GM18909 (cell line): ENCODE data around the gene HINT2.

Source experiments
- ATAC-seq: cut with Tn5 transposase; IDR thresholded peaks from one replicate; pipeline ENCODE4 v1.9.1; 2021; ENCODE audit warnings: mild to moderate bottlenecking; ENCODE audit not compliant: unreplicated experiment, poor library complexity

Gene HINT2

DNA sequence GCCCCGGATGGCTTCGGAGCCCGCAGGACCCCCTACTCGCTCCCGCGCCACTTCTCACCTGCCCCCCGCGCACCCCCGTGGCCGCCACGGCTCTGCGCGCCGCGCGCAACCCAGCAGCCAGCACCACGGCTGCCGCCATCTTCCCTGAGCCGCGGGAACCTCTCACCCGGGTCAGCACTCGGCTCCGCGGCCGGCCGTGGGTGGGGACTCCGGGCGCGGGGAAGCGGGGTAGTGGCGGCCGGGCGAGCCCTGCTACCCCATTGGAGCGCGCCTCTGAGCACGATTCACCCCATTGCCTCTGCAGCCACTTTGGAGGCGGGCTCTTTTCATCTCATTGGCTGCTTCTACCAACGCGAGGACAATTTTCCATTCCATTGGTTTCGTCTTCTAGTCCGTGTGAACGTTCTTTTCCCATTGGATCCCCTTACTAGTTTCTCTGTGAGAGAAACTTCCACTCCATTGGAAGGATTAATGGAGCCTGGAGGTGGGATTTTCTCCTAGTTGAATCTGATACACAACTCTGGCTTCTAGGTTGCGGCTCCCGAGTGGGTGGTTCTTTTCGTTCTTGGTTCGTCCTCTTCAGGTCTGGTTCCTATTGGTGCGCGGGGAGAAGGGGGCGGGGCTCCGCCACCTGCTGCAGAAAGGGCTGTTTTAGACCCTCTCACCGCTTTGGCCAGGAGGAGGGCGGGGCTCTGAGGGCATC lies at the start of gene HINT2:
TSS of gene HINT2 (minus strand) at position 202 of the 703 bp plus-strand sequence. CDS start at position 139, 63 bp downstream.
- peak; percentile 78 for ATAC-seq

DNA sequence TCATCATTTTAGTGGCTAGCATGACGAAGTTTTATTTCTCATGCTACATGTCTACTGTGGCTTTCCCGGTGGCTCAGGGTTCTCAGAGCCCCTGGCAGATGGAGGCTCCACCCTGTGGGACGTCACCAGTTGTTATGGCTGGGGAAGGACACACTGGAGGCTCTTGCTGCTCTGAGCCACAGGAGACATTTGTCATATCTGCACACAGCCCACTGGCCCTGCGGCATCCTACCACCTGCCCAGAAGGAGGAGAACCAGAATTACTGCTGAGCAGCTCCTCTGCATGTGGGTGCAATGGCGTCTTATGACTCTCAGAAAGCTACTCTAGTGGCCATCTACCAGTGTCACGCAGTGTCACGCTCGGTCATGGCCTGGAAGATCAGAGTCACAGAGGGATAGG lies 48.7 kb upstream of the HINT2 start:
- ATAC-seq = no peak

DNA sequence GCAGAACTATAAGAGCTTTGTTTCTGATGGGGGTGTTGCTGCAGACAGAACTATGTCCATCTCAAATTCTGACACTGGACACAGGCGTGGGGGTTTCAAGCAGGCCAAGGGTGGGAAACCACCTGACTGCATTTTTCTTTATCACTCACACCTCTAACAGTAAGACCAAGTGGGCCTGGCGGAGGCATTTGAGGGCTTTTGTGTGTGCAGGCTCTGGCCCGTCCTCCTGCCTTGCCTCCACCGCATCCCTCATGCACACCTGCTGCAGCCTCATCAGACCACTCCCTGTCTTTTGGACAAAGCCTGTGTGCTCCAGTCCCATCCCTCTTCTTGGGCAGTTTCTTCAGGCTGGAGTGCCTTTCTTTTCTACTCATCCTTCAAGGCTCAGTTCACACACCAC lies 47.5 kb upstream of the HINT2 start:
- ATAC-seq = no peak

DNA sequence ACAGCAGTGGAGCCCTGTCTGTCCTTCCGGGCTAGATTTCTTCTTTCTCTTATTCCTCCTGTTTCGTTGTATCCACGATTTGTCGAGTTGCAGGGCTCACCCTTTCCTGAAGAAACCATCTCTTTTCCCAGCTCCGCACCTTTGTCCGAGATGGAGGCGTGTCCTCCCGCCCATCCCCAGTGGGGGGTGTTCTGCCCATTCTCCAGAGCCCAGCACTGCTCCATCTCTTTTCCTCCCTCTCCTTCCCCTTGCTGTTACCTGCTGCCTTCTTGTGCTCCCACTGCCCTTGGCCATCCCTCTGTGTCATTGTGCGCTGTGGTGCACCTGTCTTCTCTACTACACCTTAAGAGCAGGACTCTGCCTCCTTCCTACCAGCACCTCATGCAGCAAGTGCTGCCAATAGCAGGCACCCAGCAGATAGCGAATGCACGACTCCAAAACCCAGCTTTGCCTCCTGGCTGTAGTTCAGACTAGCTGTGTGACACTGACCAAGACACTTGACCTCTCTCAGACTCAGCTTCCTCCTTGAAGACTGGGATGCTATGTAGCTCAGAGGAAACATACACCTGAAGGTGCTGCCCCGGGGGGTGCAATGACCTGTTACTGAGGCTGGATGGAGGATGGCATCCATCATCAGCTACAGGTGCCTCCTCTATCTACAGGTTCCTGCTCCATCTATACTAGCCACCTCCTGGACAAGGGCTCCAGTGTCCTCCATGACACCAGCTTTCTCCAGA lies 46.5 kb upstream of the HINT2 start:
- ATAC-seq = no peak

DNA sequence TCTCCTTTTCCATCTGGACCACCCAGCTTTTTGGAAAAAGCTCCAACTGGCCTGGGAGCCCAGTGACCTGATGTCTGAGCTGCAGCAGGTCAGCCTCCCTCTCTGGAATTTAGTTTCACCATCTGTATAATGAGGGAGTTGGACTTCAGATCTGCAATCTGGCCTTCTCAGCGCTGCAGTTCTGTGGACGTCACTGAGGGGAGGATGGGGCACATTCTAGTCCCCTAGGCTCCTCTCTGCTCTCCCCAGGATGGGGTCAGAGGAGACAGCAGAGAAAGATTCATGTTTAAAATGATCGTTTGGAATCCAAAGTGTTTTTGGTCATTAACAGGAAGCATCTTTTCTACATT lies 45.1 kb upstream of the HINT2 start:
- no peak for ATAC-seq

DNA sequence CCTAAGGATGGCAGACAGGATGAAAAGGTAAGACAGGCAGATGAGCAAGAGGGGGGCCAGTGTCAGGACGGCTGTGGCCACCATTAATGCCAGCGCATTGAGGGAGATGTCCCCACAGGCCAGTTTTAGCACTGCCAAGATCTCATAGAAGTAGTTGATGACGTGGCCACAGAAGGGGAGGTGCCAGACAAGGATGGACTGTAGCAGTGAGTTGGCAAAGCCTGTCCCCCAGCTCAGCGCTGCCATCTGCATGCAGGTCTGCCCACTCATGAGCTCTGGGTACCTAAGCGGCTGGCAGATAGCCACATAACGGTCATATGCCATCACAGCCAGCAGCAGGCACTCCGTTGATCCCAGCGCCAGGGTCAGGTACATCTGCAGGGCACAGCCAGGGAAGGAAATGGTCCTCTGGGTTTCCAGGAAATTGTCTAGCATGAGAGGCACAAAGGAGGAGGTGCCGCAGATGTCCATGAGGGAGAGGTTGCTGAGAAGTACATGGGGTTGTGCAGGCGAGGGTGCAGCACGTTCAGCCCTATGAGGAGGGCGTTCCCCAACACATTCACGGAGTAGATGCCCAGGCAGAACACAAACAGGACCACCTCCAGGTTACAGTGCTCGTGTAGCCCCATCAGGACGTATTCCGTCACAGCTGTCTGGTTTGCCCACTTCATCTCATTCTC lies 44.6 kb upstream of the HINT2 start:
- no peak for ATAC-seq

DNA sequence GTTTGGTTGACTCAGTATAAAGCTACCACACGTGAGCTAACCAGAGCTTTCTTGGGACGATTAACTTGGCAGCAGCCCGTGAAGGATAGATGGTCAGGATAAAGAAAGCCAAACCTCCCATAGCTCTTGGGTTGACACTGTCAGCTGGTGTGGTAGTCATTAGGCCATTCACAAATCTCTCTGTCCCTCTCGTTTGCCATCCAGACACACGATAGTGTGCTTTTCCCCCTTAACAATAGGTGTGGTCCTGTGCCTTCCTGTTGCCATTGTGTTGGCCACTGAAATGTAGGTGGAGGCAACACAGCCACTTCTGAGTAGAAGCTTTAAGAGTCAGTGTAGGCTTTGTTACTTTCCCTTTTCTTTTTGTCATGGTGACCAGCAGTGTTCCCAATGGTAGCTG lies 43.6 kb upstream of the HINT2 start:
- ATAC-seq = no peak

DNA sequence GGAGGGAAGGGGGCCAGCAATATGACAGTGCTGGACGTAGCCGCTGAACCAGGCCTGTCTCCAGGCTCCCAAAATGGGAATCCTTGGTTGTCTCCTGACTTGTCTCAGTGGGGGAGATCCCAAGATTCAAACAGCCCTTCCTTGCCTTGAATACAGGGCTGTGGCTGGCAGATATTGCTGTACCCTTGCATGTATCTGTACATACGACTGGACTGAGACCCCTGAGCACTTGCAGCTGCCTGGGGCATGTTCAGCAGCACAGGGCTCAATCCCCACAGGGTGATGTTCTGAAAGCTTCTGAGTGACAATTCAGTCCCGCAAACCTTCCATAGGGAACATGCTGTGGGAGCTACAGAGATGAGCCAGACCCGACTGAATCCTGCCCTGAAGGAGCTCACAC lies 42.0 kb upstream of the HINT2 start:
- no peak for ATAC-seq

DNA sequence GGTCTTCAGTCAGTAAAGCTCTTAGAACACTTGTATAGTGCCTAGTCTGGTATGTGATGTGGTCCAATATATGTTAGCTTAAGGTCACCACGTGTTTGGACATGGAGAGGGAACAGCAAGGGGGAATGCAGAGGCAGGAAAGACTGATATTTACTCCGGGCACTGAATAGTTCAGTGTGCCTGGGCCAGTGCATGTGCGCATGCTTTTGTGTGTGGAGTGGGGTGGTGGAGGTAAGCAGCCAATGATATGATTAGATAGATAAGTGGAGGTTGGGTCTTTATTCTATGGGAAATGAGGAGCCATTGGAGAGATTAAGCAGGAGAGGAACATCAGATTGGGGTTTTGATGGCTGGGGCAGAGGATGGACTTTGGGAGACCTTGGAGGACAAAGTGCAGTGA lies 41.4 kb upstream of the HINT2 start:
- ATAC-seq = no peak

DNA sequence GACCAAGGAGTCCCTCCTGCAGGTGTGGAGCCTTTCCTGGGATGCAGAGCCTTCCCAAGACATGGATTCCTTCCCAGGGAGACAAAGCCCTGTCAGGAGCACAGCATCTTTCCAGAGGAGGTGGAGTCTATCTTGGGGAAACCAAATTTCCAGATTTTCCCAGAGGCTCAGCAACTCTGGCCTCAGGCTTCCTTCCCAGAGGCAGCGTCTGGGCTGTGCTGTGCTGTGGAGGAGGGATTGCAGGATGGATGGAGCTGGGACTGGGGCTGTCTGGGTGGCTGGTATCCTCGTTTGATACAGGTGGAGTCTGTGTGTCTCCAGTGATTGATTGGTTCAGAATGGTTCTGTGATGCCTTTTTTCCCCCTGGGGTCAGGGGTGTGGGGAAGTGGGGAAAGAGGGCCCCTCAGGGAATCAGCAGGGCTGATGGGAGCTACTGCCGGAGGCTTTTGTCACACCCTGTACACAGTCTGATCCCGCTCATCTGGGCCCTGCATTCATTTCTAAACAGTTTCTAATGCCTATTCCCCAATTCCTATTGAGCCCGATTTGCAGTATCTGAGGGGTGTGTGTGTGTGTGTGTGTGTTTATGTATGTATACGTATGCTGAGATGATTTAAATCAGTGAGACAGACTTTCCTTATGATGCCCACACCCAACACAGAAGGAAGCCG lies 39.4 kb upstream of the HINT2 start:
- ATAC-seq = no peak

DNA sequence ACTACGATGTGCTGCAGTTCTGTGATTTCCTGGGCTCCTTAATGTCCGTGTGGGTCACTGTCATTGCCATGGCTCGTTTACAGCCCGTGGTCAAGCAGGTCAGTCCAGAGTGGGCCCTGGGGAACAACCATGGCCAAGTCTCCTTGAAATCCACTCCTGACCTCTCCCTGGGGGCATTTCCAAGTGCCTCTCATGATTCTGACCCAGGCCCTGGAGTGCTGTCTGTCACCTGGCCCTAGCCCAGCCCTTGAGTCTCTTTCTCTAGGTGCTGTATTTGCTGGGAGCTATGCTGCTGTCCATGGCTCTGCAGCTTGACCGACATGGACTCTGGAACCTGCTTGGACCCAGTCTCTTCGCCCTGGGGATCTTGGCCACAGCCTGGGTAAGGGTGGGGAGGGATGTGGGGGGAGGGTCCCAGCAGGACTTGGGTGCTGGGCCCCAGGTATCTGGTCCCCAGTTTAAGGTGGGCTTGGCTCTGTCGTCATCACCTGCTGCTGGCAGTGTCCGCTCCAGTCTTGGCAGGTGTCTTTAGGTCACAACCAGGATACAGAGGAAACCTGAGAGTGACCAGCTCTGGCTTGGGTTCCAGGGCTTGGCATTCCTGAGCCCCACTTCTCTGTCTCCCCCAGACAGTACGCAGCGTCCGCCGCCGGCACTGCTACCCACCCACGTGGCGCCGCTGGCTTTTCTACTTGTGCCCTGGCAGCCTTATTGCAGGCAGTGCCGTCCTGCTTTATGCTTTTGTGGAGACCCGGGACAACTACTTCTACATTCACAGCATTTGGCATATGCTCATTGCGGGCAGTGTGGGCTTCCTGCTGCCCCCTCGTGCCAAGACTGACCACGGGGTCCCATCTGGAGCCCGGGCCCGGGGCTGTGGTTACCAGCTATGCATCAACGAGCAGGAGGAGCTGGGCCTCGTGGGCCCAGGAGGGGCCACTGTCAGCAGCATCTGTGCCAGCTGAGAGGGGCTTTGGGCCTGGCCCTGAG lies 38.3 kb upstream of the HINT2 start:
- no peak for ATAC-seq

DNA sequence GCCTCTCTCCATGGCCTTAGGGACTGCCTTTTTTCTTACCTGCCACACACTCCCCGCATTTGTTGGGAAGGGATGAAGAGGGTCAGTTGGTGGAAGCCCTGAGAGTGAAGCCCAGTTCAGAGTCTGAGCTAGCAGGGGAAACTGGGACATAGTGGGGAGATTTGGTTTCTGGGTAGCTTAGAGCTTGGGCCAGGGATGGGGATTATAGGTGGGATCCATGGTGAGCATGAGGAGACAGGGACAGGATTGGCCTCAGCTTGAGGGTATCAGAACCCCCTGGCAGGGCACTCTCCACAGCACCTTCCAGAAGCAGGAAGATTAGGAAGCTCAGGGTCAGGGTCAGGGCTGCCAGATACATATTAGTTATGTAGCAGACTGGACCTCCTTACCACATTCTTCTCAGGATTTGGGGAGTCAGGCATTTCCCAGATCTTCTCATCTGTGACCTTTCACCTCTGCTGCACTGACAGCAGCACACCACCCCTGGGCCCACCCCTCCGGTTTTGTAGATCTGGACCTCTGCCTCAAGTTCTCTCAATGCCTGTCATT lies 37.5 kb upstream of the HINT2 start:
- ATAC-seq = no peak

DNA sequence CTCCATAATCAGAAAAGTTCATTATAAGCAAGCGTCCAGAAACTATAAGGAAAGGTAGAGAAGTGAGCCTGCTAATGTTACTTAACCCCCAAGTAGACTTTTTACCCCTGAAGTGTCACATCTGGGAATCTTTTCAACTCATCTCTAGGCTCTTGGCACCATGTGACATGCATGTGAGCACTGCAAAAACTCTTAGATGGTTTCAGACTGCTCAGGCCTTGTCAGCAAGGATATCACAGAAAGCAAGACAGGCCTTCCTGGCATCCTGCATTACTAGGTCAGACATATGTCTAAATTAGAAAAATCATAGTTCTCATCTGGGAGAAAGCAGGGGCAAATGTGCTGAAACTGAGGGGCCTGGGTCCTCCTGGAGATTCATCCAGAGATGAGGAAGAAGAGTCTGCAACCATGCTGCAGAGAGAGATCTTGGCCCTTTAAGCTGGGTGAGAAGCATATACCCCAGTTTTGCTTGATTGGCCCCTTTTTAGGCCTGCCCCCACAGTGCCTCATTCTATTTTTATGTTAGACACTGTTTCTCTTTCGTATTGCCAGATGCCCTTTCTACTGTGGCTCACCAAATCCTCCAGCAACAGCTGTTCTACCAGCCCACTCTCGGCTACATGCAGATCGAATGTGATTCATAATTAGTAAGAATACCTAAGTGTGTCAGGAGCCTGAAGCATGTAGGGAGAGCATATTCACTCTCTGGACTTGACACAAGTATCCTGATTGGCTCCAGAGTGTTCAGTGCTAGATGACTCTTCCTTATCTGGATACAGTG lies 33.1 kb upstream of the HINT2 start:
- peak; percentile 92 for ATAC-seq

DNA sequence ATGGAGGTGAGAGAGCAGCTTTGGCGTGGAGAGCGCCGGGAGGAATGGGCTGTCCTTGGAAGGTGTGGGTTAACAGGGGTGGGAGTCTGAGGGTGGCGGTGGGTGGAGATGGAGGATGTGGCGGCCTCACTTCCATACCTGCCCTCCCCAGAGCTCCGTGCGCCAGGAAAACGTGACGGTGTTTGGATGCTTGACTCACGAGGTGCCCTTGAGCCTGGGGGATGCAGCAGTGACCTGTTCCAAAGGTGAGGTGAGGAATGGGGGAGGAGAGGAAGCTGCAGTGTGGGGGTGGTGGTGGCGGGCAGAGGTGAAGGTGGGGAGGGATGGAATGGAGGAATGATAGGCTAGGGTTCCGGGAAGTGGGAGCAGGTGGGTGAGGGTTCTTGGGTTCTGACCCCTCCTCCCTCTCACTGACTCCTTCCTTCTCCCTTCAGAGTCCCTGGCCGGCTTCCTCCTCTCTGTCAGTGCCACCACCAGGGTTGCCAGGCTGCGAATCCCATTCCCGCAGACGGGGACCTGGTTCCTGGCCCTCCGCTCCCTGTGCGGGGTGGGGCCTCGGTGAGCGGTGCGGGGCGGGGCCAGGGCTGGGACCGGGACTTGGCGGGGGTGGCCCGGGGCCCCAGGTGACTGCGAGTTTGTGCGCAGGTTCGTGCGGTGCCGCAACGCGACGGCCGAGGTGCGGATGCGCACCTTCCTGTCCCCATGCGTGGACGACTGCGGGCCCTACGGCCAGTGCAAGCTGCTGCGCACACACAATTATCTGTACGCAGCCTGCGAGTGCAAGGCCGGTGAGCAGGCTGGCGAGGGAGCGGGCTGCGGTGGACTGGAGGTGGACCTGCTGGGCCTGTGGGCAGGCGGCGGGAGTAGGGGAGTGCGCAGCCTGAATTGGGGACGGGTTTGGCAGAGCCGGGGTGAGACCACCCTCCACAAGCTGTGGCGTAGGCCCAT lies 31.3 kb upstream of the HINT2 start:
- ATAC-seq = no peak

DNA sequence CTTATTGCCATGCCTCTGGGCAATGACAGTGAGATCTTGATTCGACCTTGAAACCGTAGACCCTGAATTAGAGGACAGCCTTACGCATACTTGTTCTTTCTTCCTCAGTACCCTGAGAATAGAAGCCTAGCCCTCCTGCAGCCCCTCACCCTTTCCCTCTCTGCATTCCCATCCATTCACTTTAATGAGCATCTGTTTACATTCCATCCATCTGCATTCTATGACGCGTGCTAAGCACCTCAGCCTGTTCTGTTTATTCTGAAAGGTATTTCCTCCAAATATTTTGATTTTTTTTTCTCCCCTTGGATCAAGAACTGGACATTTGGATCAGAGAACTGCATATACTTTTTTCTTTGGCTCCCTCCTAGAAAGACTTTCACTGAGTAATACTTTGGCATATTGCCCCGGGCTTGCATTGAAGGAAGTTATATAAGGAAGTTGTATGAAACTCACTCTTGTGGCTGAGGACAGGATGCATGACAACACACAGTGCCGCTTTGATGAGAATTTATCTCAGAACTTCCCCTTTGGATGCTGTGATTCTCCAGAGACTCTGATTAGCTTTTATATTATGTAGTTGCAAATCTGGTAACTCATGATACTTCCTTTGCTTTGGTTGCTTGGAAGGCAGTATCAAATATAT lies 29.9 kb upstream of the HINT2 start:
- peak; percentile 29 for ATAC-seq

DNA sequence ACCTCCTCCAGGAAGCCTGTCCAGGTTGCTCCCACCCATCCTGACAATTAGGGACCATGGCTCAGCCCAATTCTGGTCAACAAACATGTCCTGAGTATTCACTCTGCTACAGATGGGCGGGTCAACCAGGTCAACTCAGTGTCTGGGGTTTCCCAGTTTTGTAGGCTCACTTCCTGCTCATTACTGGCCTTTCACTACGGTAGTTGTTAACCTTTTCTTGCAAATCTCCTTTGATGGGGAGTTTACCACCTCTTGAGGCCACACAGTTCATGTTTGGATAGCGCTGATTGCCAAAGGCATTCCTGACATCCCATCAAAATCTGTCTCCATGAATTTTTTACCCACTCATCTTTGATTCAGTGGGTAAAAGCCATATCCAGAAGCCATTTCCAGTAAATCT lies 28.0 kb upstream of the HINT2 start:
- peak; percentile 64 for ATAC-seq

DNA sequence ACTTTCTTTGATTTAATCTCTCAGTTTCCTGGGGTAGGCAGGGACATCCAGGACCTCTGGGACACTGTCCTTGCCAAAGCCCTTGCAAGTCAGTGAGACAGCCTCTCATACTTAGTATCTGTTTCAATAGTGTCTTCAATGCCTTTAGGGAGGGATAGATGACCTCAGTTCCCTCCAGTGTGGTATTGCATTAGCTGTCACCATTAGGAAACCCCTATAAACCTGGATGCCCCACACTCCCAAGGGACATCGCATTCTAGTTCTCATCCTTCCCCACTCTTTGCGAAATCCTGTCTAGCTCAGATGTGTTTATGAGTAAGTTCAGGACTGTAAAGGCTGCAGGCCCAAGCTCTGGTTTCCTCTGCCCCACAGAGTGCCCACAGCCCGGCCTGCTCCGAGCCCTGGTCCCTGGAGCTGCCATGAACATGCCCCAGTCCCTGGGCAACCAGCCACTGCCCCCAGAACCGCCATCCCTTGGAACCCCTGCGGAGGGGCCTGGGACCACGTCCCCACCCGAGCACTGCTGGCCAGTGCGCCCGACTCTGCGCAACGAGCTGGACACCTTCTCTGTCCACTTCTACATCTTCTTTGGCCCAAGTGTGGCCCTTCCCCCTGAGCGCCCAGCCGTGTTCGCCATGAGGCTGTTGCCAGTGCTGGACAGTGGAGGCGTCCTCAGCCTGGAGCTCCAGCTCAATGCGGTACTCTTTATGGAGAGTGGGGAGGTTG lies 27.3 kb upstream of the HINT2 start:
- no peak for ATAC-seq
